Astrocyte (in vitro differentiated cells and primary cell): Measurements from ENCODE around the gene PUSL1. TPM values are rescaled to one million over a fixed set of nuclear protein-coding genes. Genes with fewer than 3 reads are reported as not detected.

ENCODE experiments used
- DNase-seq: peaks from one replicate; pipeline ENCODE4 v3.0.0-alpha.2; 2010; ENCODE audit warnings: low read depth
- FAIRE-seq: peaks from 2 replicates; lab custom pipeline; 2011; peaks lifted over from hg19 to GRCh38; lab: Jason Lieb, UNC
- H2AFZ ChIP-seq: 2 replicates; pipeline ENCODE4 v1.6.0; 2012; ENCODE audit warnings: low read depth, low read length, inconsistent platforms
- H3K27ac ChIP-seq: 2 replicates; pipeline ENCODE4 v1.5.1; 2011; ENCODE audit warnings: low read depth, low read length, inconsistent platforms
- H3K27me3 ChIP-seq: 2 replicates; pipeline ENCODE4 v1.6.0; 2011; ENCODE audit warnings: low read length, inconsistent platforms; ENCODE audit not compliant: insufficient read depth
- H3K36me3 ChIP-seq: 2 replicates; pipeline ENCODE4 v1.5.1; 2011; ENCODE audit warnings: low read length, inconsistent platforms; ENCODE audit not compliant: insufficient read depth
- H3K4me1 ChIP-seq: 2 replicates; pipeline ENCODE4 v1.5.1; 2011; ENCODE audit warnings: low read length, inconsistent platforms; ENCODE audit not compliant: insufficient read depth
- H3K4me2 ChIP-seq: 2 replicates; pipeline ENCODE4 v1.6.0; 2012; ENCODE audit warnings: low read length, inconsistent platforms
- H3K4me3 ChIP-seq: 2 replicates; pipeline ENCODE4 v1.5.1; 2011; ENCODE audit warnings: low read depth, mild to moderate bottlenecking, low read length, inconsistent platforms; ENCODE audit not compliant: insufficient read depth
- H3K79me2 ChIP-seq: 2 replicates; pipeline ENCODE4 v1.6.0; 2012; ENCODE audit warnings: mild to moderate bottlenecking, low read length, inconsistent platforms; ENCODE audit not compliant: insufficient read depth
- H3K9ac ChIP-seq: 2 replicates; pipeline ENCODE4 v1.6.0; 2012; ENCODE audit warnings: mild to moderate bottlenecking, low read length, inconsistent platforms
- H3K9me3 ChIP-seq: 2 replicates; pipeline ENCODE4 v1.5.1; 2012; ENCODE audit warnings: low read depth, mild to moderate bottlenecking, low read length, inconsistent platforms; ENCODE audit not compliant: insufficient read depth
- H4K20me1 ChIP-seq: 2 replicates; pipeline ENCODE4 v1.6.0; 2012; ENCODE audit warnings: low read length, inconsistent platforms; ENCODE audit not compliant: insufficient read depth
- H3K27ac Mint-ChIP-seq: one replicate; pipeline ENCODE4 v1.8.0; 2021; ENCODE audit warnings: mild to moderate bottlenecking, mixed read lengths; ENCODE audit not compliant: unreplicated experiment
- H3K27me3 Mint-ChIP-seq: one replicate; pipeline ENCODE4 v1.8.0; 2021; ENCODE audit warnings: low read depth, mixed read lengths; ENCODE audit not compliant: unreplicated experiment
- H3K36me3 Mint-ChIP-seq: one replicate; pipeline ENCODE4 v1.8.0; 2021; ENCODE audit warnings: low read depth, mixed read lengths; ENCODE audit not compliant: unreplicated experiment
- H3K4me1 Mint-ChIP-seq: one replicate; pipeline ENCODE4 v1.8.0; 2021; ENCODE audit warnings: low read depth, mixed read lengths; ENCODE audit not compliant: unreplicated experiment
- H3K4me3 Mint-ChIP-seq: one replicate; pipeline ENCODE4 v1.8.0; 2021; ENCODE audit warnings: mild to moderate bottlenecking, moderate library complexity, mixed read lengths; ENCODE audit not compliant: unreplicated experiment
- H3K9me3 Mint-ChIP-seq: one replicate; pipeline ENCODE4 v1.8.0; 2021; ENCODE audit warnings: mild to moderate bottlenecking, mixed read lengths; ENCODE audit not compliant: unreplicated experiment
- EZH2 ChIP-seq: IDR thresholded peaks from 2 replicates; pipeline ENCODE4 v1.6.1; 2012; ENCODE audit warnings: mild to moderate bottlenecking, low read length, inconsistent platforms; ENCODE audit not compliant: insufficient read depth
- total RNA-seq: library from RNA; stranded (reverse); gene quantifications from 2 replicates; pipeline ENCODE4 v1.2.1, GENCODE V29; 2021
- TF ChIP-seq, protein P1 (sequence below): IDR thresholded peaks from 2 replicates; pipeline ENCODE4 v1.5.1; 2011; ENCODE audit warnings: low read depth, mild to moderate bottlenecking, inconsistent platforms, low read length, moderate library complexity; ENCODE audit not compliant: insufficient read depth

Gene PUSL1
- total RNA-seq, 1 donor from 2014 or later, result 29.4 TPM

DNA sequence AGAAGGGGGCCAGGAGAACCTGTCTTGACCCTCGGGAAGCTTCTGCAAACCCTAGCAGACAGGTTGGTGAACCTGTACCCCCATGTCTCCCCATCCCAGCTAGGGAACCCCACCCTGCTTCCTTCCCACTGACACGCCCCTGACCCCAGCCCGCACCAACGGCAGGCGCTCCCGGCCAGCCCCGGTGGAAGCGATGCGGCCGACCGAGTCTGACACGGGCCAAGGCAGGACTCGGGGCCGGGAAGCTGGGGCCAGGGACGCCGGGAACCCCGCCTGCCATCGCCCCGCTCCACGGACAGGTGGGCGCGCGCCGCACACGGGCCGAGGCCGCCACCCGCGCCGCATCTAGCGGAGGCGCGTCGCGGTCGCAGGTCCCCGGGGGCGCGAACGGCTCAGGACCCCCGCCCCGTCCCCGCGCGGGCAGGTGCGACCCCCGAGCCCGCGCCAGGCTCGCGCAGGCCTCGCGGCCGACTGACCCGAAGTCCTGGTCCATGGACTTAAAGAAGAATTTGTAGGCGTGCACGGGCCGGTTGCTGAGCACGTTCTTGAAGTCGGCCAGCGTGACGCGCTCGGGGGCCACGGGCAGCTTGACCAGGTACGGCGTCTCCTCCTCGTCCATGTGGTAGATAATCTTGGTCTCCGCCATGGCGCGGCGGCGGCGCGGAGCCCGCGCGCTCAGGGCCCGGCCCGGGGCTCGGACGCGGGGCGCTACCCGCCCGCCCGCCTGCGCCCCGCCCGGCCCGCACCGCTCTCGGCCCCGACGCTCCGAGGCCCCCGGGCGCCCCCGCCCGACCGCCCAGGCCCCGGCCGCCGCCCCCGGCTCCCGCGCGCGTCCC is 40.2 kb downstream of the PUSL1 start:
- TF ChIP-seq, protein P1, sequence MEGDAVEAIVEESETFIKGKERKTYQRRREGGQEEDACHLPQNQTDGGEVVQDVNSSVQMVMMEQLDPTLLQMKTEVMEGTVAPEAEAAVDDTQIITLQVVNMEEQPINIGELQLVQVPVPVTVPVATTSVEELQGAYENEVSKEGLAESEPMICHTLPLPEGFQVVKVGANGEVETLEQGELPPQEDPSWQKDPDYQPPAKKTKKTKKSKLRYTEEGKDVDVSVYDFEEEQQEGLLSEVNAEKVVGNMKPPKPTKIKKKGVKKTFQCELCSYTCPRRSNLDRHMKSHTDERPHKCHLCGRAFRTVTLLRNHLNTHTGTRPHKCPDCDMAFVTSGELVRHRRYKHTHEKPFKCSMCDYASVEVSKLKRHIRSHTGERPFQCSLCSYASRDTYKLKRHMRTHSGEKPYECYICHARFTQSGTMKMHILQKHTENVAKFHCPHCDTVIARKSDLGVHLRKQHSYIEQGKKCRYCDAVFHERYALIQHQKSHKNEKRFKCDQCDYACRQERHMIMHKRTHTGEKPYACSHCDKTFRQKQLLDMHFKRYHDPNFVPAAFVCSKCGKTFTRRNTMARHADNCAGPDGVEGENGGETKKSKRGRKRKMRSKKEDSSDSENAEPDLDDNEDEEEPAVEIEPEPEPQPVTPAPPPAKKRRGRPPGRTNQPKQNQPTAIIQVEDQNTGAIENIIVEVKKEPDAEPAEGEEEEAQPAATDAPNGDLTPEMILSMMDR, result no peak
- no peak for TF ChIP-seq EZH2
- Mint-ChIP-seq H3K4me1 (peaks cover 17% of the 10 kb centered on the region), H3K4me3 (peak overlapping the region; percentile 87), H3K27me3 (no peaks in the 10 kb centered on the region), H3K9me3 (no peaks in the 10 kb centered on the region), H3K36me3 (peaks cover 6% of the 10 kb centered on the region), H3K27ac (peak overlapping the region; percentile 58)
- H2AFZ ChIP-seq, result no peak overlapping the region
- peak overlapping the region; percentile 83 for H3K9ac ChIP-seq
- H3K36me3 ChIP-seq, result peaks cover 11% of the 10 kb centered on the region
- peaks cover 63% of the 10 kb centered on the region for H3K79me2 ChIP-seq
- no peak for FAIRE-seq
- H3K9me3 ChIP-seq, result no peaks in the 10 kb centered on the region
- H3K27me3 ChIP-seq, result no peaks in the 10 kb centered on the region
- H3K4me1 ChIP-seq, result peaks cover 49% of the 10 kb centered on the region
- H3K4me2 ChIP-seq, result peak overlapping the region; percentile 99
- DNase-seq, result no peak
- peaks cover 71% of the 10 kb centered on the region for H4K20me1 ChIP-seq
- H3K4me3 ChIP-seq, result peak overlapping the region; percentile 79
- H3K27ac ChIP-seq, result peak overlapping the region; percentile 47

DNA sequence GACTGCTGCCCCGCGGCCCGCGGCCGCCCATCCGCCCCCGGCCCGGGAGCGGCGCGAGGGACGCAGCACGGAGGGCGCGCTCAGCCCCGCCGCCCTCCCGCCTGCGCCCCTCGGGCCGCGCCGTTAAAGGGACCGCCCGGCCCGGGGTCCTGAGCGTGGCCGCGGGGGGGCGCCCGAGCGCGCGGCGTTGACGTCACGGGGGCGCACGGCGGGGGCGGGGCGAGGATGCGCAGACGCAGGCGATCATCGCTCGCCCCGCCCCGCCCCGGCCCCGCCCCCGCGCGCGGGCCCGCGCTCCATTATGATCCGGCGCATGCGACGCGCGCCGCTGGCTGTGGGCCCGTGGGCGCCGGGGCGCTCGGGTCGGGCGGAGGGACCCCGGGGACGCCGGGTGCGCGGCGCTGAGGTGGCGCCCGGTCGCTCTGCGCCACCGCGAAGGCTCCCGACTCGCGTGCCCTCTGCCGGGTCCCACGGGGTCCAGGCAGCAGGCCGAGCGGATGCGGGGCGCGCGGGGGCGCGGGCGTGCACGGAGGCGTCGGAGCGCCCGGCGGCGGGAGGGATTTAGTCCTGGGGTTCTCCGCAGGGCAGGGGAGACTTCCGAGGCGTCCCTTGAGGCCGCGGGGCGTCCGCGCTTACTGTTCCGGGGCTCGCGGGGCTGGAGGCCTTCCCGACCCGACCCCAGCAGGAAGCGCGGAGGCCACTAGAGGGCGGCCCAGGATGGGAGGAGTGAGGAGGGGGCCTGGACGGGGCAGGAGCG is 41.0 kb downstream of the PUSL1 start, which contains the start of gene DVL1:
TSS of gene DVL1 (minus strand) at position 163 of the 757 bp plus-strand sequence. CDS start 353 bp downstream, outside the sequence.
- Histone ChIP-seq H3K79me2 (peaks cover 63% of the 10 kb centered on the region), H3K4me2 (peak within 1 kb of the TSS; percentile 99), H3K9ac (peak within 1 kb of the TSS; percentile 83), H3K9me3 (no peaks in the 10 kb centered on the region), H2AFZ (no peak within 1 kb of the TSS), H4K20me1 (peaks cover 70% of the 10 kb centered on the region), H3K4me1 (peaks cover 43% of the 10 kb centered on the region), H3K27ac (peak within 1 kb of the TSS; percentile 58), H3K4me3 (peak within 1 kb of the TSS; percentile 79), H3K27me3 (no peaks in the 10 kb centered on the region), H3K36me3 (peaks cover 11% of the 10 kb centered on the region)
- FAIRE-seq (no peak), DNase-seq (no peak)
- peaks cover 6% of the 10 kb centered on the region for H3K36me3 Mint-ChIP-seq
- H3K9me3 Mint-ChIP-seq, result no peaks in the 10 kb centered on the region
- peaks cover 2% of the 10 kb centered on the region for H3K27me3 Mint-ChIP-seq
- peak within 1 kb of the TSS; percentile 87 for H3K4me3 Mint-ChIP-seq
- peak within 1 kb of the TSS; percentile 58 for H3K27ac Mint-ChIP-seq
- no peak for TF ChIP-seq EZH2
- peaks cover 17% of the 10 kb centered on the region for H3K4me1 Mint-ChIP-seq
